ENCODE results near the gene TARM1. TPM values are rescaled to one million over a fixed set of nuclear protein-coding genes. Genes with fewer than 3 reads are reported as not detected.
"Not testable (repeated sequence)": the region's sequence is repeated elsewhere in the genome, so short reads cannot be mapped to it uniquely, and the experiment has no call there.

TARM1 gene
- total and polyA plus RNA-seq, 2 experiments from 2014 or later, result not detected

- DNase-seq, result no peak
- H3K27me3 ChIP-seq (replicated peaks; ENCODE audit: insufficient read depth), result peaks cover 26% of the 10 kb centered on the region
- no peak overlapping the region for H2AFZ ChIP-seq
- no peaks in the 10 kb centered on the region for H4K20me1 ChIP-seq (ENCODE audit: insufficient read depth)
- TF ChIP-seq EZH2 (IDR thresholded peaks at IDR 0.05; ENCODE audit: insufficient read depth, poor library complexity, severe bottlenecking) (no peak), EZH2phosphoT487 (IDR thresholded peaks at IDR 0.05; ENCODE audit: insufficient read depth, low read depth) (no peak)
- in situ Hi-C loops (cut with MboI), result no loop called here
- H3K79me2 ChIP-seq (ENCODE audit: insufficient read depth), result no peaks in the 10 kb centered on the region
- no peak overlapping the region for H3K9ac ChIP-seq
- no peaks in the 10 kb centered on the region for H3K4me1 ChIP-seq (ENCODE audit: insufficient read depth)
- H3K36me3 ChIP-seq (ENCODE audit: low read depth), result no peaks in the 10 kb centered on the region
- H3K9me3 ChIP-seq (ENCODE audit: low read depth), result no peaks in the 10 kb centered on the region
- H3K27ac ChIP-seq, result no peak overlapping the region
- no peak overlapping the region for H3K4me3 ChIP-seq
- 22 to 27% methylated on average over 2 of the region's 2 CpGs for WGBS, 2 experiments (ENCODE audit: low coverage in 1 of 2, low lambda C conversion rate in 2 of 2, missing lambda C conversion rate in 2 of 2)
- H3K4me2 ChIP-seq (ENCODE audit: unreplicated experiment), result no peak overlapping the region
- no peaks in the 10 kb centered on the region for H3F3A ChIP-seq (ENCODE audit: insufficient read depth)
- H3K9me2 ChIP-seq (ENCODE audit: insufficient read depth), result no peaks in the 10 kb centered on the region
Measured at GRCh38 chr19:54045771-54046170, 35.4 kb downstream of the TARM1 start.

- Histone ChIP-seq H3K9ac (no peak overlapping the region), H3F3A (ENCODE audit: insufficient read depth) (no peaks in the 10 kb centered on the region), H3K4me1 (ENCODE audit: insufficient read depth) (no peaks in the 10 kb centered on the region), H3K27me3 (replicated peaks; ENCODE audit: insufficient read depth) (peaks cover 23% of the 10 kb centered on the region), H3K36me3 (ENCODE audit: low read depth) (no peaks in the 10 kb centered on the region), H3K4me3 (no peak overlapping the region), H3K9me2 (ENCODE audit: insufficient read depth) (no peaks in the 10 kb centered on the region), H3K4me2 (ENCODE audit: unreplicated experiment) (no peak overlapping the region), H3K27ac (no peak overlapping the region), H3K9me3 (ENCODE audit: low read depth) (no peaks in the 10 kb centered on the region), H2AFZ (no peak overlapping the region), H4K20me1 (ENCODE audit: insufficient read depth) (no peaks in the 10 kb centered on the region), H3K79me2 (ENCODE audit: insufficient read depth) (no peaks in the 10 kb centered on the region)
- WGBS, 2 experiments (ENCODE audit: low coverage in 1 of 2, low lambda C conversion rate in 2 of 2, missing lambda C conversion rate in 2 of 2), result 81 to 82% methylated on average over 3 of the region's 3 CpGs
- no peak for TF ChIP-seq EZH2phosphoT487 (IDR thresholded peaks at IDR 0.05; ENCODE audit: insufficient read depth, low read depth)
- DNase-seq, result no peak
- in situ Hi-C loops (cut with MboI), result no loop called here
Measured at GRCh38 chr19:54042989-54043388, 38.2 kb downstream of the TARM1 start.

- no peaks in the 10 kb centered on the region for H3K9me2 ChIP-seq (ENCODE audit: insufficient read depth)
- in situ Hi-C loops (cut with MboI), result no loop called here
- WGBS, 2 experiments (ENCODE audit: low coverage in 1 of 2, low lambda C conversion rate in 2 of 2, missing lambda C conversion rate in 2 of 2), result 51 to 53% methylated on average over 8 to 9 of the region's 9 CpGs
- H3F3A ChIP-seq (ENCODE audit: insufficient read depth), result no peaks in the 10 kb centered on the region
- no peaks in the 10 kb centered on the region for H3K36me3 ChIP-seq (ENCODE audit: low read depth)
- H3K9ac ChIP-seq, result no peak overlapping the region
- no peaks in the 10 kb centered on the region for H3K4me1 ChIP-seq (ENCODE audit: insufficient read depth)
- DNase-seq, result no peak
- H3K27ac ChIP-seq, result no peak overlapping the region
- H3K27me3 ChIP-seq (replicated peaks; ENCODE audit: insufficient read depth), result peaks cover 17% of the 10 kb centered on the region
- H2AFZ ChIP-seq, result no peak overlapping the region
- H3K79me2 ChIP-seq (ENCODE audit: insufficient read depth), result no peaks in the 10 kb centered on the region
- H3K9me3 ChIP-seq (ENCODE audit: low read depth), result no peaks in the 10 kb centered on the region
- TF ChIP-seq EZH2 (IDR thresholded peaks at IDR 0.05; ENCODE audit: insufficient read depth, poor library complexity, severe bottlenecking) (no peak), EZH2phosphoT487 (IDR thresholded peaks at IDR 0.05; ENCODE audit: insufficient read depth, low read depth) (no peak)
- H4K20me1 ChIP-seq (ENCODE audit: insufficient read depth), result no peaks in the 10 kb centered on the region
- no peak overlapping the region for H3K4me3 ChIP-seq
- no peak overlapping the region for H3K4me2 ChIP-seq (ENCODE audit: unreplicated experiment)
Measured at GRCh38 chr19:54041969-54042606, 39.1 kb downstream of the TARM1 start.

- in situ Hi-C loops (cut with MboI), result no loop called here
- Histone ChIP-seq H3K36me3 (ENCODE audit: low read depth) (no peaks in the 10 kb centered on the region), H3K4me3 (no peak overlapping the region), H3K9me2 (ENCODE audit: insufficient read depth) (no peaks in the 10 kb centered on the region), H3K9ac (no peak overlapping the region), H3K9me3 (ENCODE audit: low read depth) (no peaks in the 10 kb centered on the region), H2AFZ (no peak overlapping the region), H3F3A (ENCODE audit: insufficient read depth) (peaks cover 7% of the 10 kb centered on the region), H3K79me2 (ENCODE audit: insufficient read depth) (no peaks in the 10 kb centered on the region), H3K4me1 (ENCODE audit: insufficient read depth) (peaks cover 7% of the 10 kb centered on the region), H3K27ac (no peak overlapping the region), H3K27me3 (replicated peaks; ENCODE audit: insufficient read depth) (0 out of 2 replicates have a peak, but pooled peaks cover 4% of the 10 kb centered on the region), H3K4me2 (ENCODE audit: unreplicated experiment) (no peak overlapping the region), H4K20me1 (ENCODE audit: insufficient read depth) (no peaks in the 10 kb centered on the region)
- no peak for TF ChIP-seq EZH2 (IDR thresholded peaks at IDR 0.05; ENCODE audit: insufficient read depth, poor library complexity, severe bottlenecking)
- no peak for TF ChIP-seq EZH2phosphoT487 (IDR thresholded peaks at IDR 0.05; ENCODE audit: insufficient read depth, low read depth)
- WGBS, 2 experiments (ENCODE audit: low coverage in 1 of 2, low lambda C conversion rate in 2 of 2, missing lambda C conversion rate in 2 of 2), result 59 to 62% methylated on average over 4 of the region's 4 CpGs
- DNase-seq, result no peak
Measured at GRCh38 chr19:54040003-54040402, 41.2 kb downstream of the TARM1 start.

GRCh38 chr19:54036542-54036941 lies 44.6 kb downstream of the TARM1 start:
- H3K4me1 ChIP-seq (ENCODE audit: insufficient read depth); in situ Hi-C loops (cut with MboI); H3F3A ChIP-seq (ENCODE audit: insufficient read depth); H3K9me3 ChIP-seq (ENCODE audit: low read depth); H4K20me1 ChIP-seq (ENCODE audit: insufficient read depth); H3K4me3 ChIP-seq; H3K4me2 ChIP-seq (ENCODE audit: unreplicated experiment); H3K9ac ChIP-seq; H3K27me3 ChIP-seq (replicated peaks; ENCODE audit: insufficient read depth); H3K9me2 ChIP-seq (ENCODE audit: insufficient read depth); H3K36me3 ChIP-seq (ENCODE audit: low read depth); H2AFZ ChIP-seq; H3K79me2 ChIP-seq (ENCODE audit: insufficient read depth); DNase-seq: not testable (repeated sequence)
- 82 to 84% methylated on average over 5 of the region's 5 CpGs for WGBS, 2 experiments (ENCODE audit: low coverage in 1 of 2, low lambda C conversion rate in 2 of 2, missing lambda C conversion rate in 2 of 2)
- 0 out of 2 replicates have a peak overlapping the region, but pooled peaks have one; percentile 50 for H3K27ac ChIP-seq

Measured in GM23248 (cell line).